HFF-Myc (cell line): ENCODE measurements around the gene PRDM12.
"Not testable (repeated sequence)": the region's sequence is repeated elsewhere in the genome, so short reads cannot be mapped to it uniquely, and the experiment has no call there.

ENCODE experiments used
- DNase-seq: peaks from one replicate; pipeline ENCODE4 v3.0.0-alpha.2; 2011; ENCODE audit warnings: low read depth; ENCODE audit errors: extremely low read depth
- H3K4me3 ChIP-seq: replicated peaks from 2 replicates; pipeline ENCODE4 v1.5.1; 2011; ENCODE audit warnings: low read depth, mild to moderate bottlenecking, control low read depth, low read length
- TF ChIP-seq, protein P1 (sequence below): IDR thresholded peaks from 2 replicates; pipeline ENCODE4 v1.5.1; 2012; ENCODE audit warnings: mild to moderate bottlenecking, low read depth, low read length, control low read depth; ENCODE audit errors: missing control alignments

PRDM12 gene

DNA sequence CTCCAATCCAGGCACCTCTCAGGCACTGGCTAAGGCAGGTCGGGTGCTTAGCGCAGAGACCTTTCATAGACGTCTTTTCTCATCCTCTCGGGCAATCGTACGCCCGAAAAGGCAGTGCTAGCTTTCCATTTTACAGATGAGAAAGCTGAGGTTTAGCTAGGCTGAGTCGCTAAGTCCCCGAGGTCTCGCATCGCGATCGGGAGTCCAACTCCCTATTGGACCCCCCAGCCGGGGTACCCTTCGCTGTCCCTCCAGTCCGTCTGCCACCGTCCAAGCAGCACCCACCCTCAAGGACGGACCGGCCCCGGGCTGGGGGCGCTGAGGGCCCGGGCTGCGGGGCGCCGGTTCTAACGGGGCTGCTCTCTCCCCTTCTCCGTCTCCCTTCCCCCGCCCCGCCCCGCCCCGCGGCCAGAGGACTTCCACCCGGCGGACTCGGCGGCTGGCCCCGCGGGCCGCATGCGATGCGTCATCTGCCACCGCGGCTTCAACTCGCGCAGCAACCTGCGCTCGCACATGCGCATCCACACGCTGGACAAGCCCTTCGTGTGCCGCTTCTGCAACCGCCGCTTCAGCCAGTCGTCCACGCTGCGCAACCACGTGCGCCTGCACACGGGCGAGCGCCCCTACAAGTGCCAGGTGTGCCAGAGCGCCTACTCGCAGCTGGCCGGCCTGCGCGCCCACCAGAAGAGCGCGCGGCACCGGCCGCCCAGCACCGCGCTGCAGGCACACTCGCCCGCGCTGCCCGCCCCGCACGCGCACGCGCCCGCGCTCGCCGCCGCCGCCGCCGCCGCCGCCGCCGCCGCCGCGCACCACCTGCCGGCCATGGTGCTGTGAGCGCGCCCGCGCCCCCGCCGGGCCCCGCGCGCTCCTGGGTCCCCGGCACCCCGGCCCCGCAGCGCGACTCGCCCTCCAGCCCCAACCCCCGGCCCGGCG, 16.7 kb downstream of the PRDM12 start:
- peak overlapping the region; percentile 47 for H3K4me3 ChIP-seq
- TF ChIP-seq, protein P1, sequence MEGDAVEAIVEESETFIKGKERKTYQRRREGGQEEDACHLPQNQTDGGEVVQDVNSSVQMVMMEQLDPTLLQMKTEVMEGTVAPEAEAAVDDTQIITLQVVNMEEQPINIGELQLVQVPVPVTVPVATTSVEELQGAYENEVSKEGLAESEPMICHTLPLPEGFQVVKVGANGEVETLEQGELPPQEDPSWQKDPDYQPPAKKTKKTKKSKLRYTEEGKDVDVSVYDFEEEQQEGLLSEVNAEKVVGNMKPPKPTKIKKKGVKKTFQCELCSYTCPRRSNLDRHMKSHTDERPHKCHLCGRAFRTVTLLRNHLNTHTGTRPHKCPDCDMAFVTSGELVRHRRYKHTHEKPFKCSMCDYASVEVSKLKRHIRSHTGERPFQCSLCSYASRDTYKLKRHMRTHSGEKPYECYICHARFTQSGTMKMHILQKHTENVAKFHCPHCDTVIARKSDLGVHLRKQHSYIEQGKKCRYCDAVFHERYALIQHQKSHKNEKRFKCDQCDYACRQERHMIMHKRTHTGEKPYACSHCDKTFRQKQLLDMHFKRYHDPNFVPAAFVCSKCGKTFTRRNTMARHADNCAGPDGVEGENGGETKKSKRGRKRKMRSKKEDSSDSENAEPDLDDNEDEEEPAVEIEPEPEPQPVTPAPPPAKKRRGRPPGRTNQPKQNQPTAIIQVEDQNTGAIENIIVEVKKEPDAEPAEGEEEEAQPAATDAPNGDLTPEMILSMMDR: no peak
- peak; percentile 71 for DNase-seq

DNA sequence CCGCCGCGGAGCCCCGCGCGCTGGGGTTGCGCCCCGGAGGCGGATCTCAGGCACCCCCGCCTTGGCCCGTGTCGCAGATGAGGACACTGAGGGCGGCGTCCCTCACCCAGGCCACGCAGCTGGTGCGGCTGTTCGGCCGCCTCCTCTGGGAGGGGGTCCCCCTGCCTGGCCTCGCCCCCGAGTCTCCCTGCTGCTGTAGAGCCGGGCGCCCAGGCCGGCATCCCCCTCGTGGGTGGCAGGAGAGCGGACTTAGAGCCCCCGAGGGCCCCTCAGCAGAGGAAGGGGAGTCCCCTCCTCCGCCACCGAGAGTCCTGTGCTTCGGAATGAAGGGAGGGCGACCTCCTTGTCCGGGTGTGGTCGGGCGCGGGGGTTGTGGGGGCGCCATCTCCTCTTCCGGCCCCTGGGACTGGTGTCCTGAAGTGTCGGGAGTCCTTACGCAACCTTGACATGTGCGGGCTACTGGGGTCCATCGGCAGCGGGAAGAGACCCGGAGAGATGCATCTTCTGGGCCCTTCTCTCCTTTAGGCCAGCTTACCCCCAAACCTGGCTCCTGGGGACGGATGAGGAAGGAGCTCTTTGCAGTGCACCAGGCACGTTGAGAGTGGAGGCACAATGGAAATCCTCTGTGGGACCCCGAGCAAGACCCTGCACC, 17.5 kb downstream of the PRDM12 start:
- DNase-seq: no peak
- TF ChIP-seq, protein P1: no peak
- H3K4me3 ChIP-seq: peak overlapping the region; percentile 47

DNA sequence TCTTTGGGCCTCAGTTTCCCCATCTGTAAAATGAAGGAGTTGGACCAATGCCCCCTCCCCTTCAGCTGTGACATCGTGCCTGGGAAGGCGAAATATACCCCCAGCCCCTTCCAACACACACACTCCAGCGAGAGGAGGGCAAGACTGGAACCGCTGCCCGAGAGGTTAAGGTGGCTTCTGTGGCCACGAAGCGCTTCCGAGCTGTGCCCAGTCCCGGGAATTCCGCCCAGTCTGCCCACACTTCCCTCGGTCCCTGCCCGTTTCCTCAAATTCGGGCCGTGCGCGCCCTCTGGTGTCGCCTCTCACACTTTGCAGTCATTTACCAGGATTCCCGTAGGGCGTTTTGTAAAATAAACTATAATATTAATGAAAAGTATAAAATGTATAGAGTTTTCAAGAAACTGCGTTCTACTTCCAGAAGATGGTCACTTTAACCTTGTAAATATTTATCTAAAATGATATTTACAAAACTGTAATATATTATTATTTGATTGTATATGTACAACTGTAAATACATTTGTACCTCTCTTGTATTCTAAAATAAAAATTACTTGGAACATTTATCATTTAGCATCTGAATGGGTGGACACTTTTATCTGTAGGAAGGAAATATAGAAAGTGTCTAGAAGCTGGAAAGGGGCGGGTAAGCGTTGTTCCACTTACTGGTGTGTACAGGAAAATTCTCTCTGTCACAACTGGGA, 18.2 kb downstream of the PRDM12 start:
- peak overlapping the region; percentile 47 for H3K4me3 ChIP-seq
- DNase-seq: peak; percentile 55

DNA sequence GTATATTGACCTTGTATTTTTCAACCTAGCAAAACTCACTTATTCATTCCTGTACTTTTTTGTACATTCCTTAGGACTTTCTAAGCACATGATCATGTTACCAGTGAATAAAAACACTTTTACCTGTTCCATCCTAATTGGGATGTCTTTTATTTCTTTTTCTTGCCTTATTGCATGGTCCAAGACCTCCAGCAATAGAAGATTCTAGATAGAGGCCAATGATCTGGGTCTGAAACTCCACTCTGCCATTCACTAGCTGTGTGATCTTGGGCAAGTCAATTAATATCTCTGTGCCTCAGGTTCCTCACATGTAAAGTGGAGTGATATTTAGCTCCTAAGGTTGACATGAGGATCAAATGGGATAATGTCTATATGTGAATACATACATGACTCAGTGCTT, 20.7 kb downstream of the PRDM12 start:
- no peak overlapping the region for H3K4me3 ChIP-seq
- TF ChIP-seq, protein P1: no peak
- DNase-seq: no peak

More for the DNA sequence above, 18.2 kb downstream of the PRDM12 start:
- TF ChIP-seq, protein P1: peak; percentile 82

DNA sequence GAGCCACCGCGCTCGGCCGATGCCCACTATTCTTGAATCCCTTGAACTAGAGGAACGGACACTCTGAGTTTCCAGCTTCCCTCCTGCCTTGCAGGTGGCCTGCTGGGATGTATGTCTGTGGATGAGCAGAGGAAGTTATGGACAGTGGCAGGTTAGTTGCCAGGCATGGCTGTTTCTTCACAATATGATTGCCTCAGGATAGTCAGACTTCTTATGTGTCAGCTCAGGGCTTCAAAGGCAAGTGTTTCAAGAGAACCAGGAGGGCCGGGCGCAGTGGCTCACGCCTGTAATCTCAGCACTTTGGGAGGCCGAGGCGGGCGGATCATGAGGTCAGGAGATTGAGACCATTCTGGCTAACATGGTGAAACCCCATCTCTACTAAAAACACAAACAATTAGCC, 21.6 kb downstream of the PRDM12 start:
- H3K4me3 ChIP-seq, DNase-seq: not testable (repeated sequence)

DNA sequence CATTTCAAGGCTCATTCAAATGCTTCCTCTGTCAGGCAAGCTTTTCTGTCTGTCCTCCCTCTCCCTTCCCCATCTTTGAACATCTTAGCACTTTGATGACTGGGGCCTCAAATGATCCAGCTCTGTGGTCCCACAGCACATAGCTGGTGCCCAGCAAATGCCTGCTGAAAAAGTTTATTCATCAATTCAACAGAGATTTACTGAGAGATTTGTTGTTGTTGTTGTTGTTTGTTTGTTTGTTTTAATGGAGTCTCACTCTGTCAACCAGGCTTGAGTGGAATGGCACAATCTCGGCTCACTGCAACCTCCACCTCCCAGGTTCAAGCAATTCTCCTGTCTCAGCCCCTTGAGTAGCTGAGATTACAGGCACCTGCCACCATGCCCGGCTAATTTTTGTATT, 23.2 kb downstream of the PRDM12 start:
- no peak overlapping the region for H3K4me3 ChIP-seq
- DNase-seq: no peak
- TF ChIP-seq, protein P1: no peak

DNA sequence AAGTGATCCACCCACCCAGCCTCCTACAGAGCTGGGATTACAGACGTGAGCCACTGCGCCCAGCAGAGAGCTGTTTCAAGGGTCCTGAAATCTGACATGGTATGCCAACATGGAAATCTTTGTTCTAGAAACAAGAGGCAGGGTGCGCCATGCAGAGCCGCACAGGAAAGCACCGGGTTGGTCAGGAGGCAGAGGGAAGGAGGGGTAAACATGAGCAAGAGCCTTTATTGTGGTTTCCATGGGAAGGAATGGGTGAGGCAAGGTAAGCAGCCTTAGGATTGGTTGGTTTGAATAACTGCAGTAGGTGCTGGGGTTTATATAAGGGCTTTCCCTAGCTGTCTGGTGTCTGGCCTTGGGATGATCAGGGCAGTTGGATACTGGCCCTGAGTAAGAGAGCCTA, 23.7 kb downstream of the PRDM12 start:
- TF ChIP-seq, protein P1: no peak
- no peak overlapping the region for H3K4me3 ChIP-seq
- no peak for DNase-seq
